ENCODE data around the gene SCML2. TPM values are rescaled to one million over a fixed set of nuclear protein-coding genes. Genes with fewer than 3 reads are reported as not detected.

SCML2 gene
- 1 to 10 TPM in 2 of 4 donors, under 1 TPM in 2; 0.42 to 2.9 (median 1.3) TPM for total RNA-seq

- Histone ChIP-seq H3K4me1 (no peaks in the 10 kb centered on the region), H3K4me3 (peak within 1 kb of the TSS; percentile 52 to 56 (median 54)), H3K27me3 (peaks cover 0 to 15% (median 0%) of the 10 kb centered on the region in 3 donors), H3K36me3 (no peaks in the 10 kb centered on the region), H3K27ac (no peak within 1 kb of the TSS), H3K9me3 (no peaks in the 10 kb centered on the region)
- in situ Hi-C loops (cut with MboI; ENCODE audit: low sequenced_read_pairs in 4 of 4) (no loop called here), intact Hi-C loops (cut with DNase I; ENCODE audit: low total_unique reads) (no loop called here)
- DNase-seq (peak in 1 of 2 donors; percentile 9), ATAC-seq (peak; percentile 70 to 80)
- TF ChIP-seq POLR2A (IDR thresholded peaks at IDR 0.05) (no peak), CTCF (IDR thresholded peaks at IDR 0.05 in 4 of 5, conservative IDR thresholded peaks at IDR 0.05 in 1 of 5) (no peak)
These were observed at the start of gene SCML2 for GRCh38 chrX:18354369-18355223. Gene SCML2 (minus strand): TSS chrX:18354688. CDS start chrX:18334071, 20,617 bp downstream.

GRCh38 chrX:18401848-18402213 is 47.3 kb upstream of the SCML2 start:
- Histone ChIP-seq H3K27me3 (no peaks in the 10 kb centered on the region), H3K9me3 (no peaks in the 10 kb centered on the region), H3K4me1 (no peaks in the 10 kb centered on the region), H3K36me3 (no peaks in the 10 kb centered on the region), H3K4me3 (no peak overlapping the region), H3K27ac (no peak overlapping the region)
- intact Hi-C loops (cut with DNase I; ENCODE audit: low total_unique reads): no loop called here
- TF ChIP-seq CTCF (IDR thresholded peaks at IDR 0.05 in 4 of 5, conservative IDR thresholded peaks at IDR 0.05 in 1 of 5): no peak
- TF ChIP-seq POLR2A (IDR thresholded peaks at IDR 0.05): no peak
- no peak for DNase-seq
- ATAC-seq: no peak
- in situ Hi-C loops (cut with MboI; ENCODE audit: low sequenced_read_pairs in 4 of 4): loop anchor here in 1 of 4 donors (25.0 kb wide), 1 partner anchor 285 kb away; no protein-coding TSS in a partner anchor

- no peaks in the 10 kb centered on the region for H3K4me1 ChIP-seq
- H3K36me3 ChIP-seq: no peaks in the 10 kb centered on the region
- H3K27me3 ChIP-seq: no peaks in the 10 kb centered on the region
- H3K27ac ChIP-seq: no peak overlapping the region
- in situ Hi-C loops (cut with MboI; ENCODE audit: low sequenced_read_pairs in 4 of 4) (loop anchor here (5.0 to 25.0 kb wide), 5 partner anchors 508 to 943 kb away; partner anchors contain the start of gene PDHA1 (in 1 of the 4)), intact Hi-C loops (cut with DNase I; ENCODE audit: low total_unique reads) (loop anchor here (5.0 kb wide), 2 partner anchors 938 to 1218 kb away; no protein-coding TSS in a partner anchor)
- DNase-seq: no peak
- TF ChIP-seq CTCF (IDR thresholded peaks at IDR 0.05 in 4 of 5, conservative IDR thresholded peaks at IDR 0.05 in 1 of 5) (no peak), POLR2A (IDR thresholded peaks at IDR 0.05) (no peak)
- no peak for ATAC-seq
- H3K9me3 ChIP-seq: no peaks in the 10 kb centered on the region
- no peak overlapping the region for H3K4me3 ChIP-seq
These were observed 40.0 kb upstream of the SCML2 start for GRCh38 chrX:18394477-18394876.

GRCh38 chrX:18390941-18391538 is 36.6 kb upstream of the SCML2 start:
- in situ Hi-C loops (cut with MboI; ENCODE audit: low sequenced_read_pairs in 4 of 4): loop anchor here (5.0 to 25.0 kb wide), 5 partner anchors 511 to 946 kb away; partner anchors contain the start of gene PDHA1 (in 1 of the 4)

More at GRCh38 chrX:18390941-18391538, 36.6 kb upstream of the SCML2 start:
- peak; percentile 11 to 34 for DNase-seq
- Histone ChIP-seq H3K9me3 (no peaks in the 10 kb centered on the region), H3K4me1 (no peaks in the 10 kb centered on the region), H3K36me3 (no peaks in the 10 kb centered on the region), H3K27me3 (no peaks in the 10 kb centered on the region), H3K4me3 (no peak overlapping the region), H3K27ac (no peak overlapping the region)
- no peak for TF ChIP-seq POLR2A (IDR thresholded peaks at IDR 0.05)
- TF ChIP-seq CTCF (IDR thresholded peaks at IDR 0.05 in 4 of 5, conservative IDR thresholded peaks at IDR 0.05 in 1 of 5): peak; percentile 43 to 83 (median 70)
- intact Hi-C loops (cut with DNase I; ENCODE audit: low total_unique reads): loop anchor here (1.0 to 5.0 kb wide), 3 partner anchors 505 to 1221 kb away; no protein-coding TSS in a partner anchor
- peak; percentile 36 to 45 for ATAC-seq

Data from gastrocnemius medialis (tissue), 4 donors.